WERI-Rb-1 (cell line): ENCODE results near the gene SLC12A7.
A peak's percentile ranks its signal among the peaks of the same experiment; 100 is the strongest.

Experiments used
- DNase-seq: peaks from one replicate; pipeline ENCODE4 v3.0.0-alpha.2; 2020
- H3K27ac ChIP-seq: fragments of 250-450 bp; sonication (Bioruptor Pico); 2 replicates; pipeline ENCODE4 v1.5.1; 2020; ENCODE audit warnings: mild to moderate bottlenecking, moderate library complexity
- H3K27me3 ChIP-seq: fragments of 250-450 bp; sonication (Bioruptor Pico); 2 replicates; pipeline ENCODE4 v1.5.1; 2021; ENCODE audit warnings: mild to moderate bottlenecking, low read depth, moderate library complexity; ENCODE audit not compliant: insufficient read depth, severe bottlenecking
- H3K36me3 ChIP-seq: fragments of 250-450 bp; sonication (Bioruptor Pico); 2 replicates; pipeline ENCODE4 v1.5.1; 2020; ENCODE audit warnings: mild to moderate bottlenecking, moderate library complexity
- H3K4me3 ChIP-seq: 2 replicates; pipeline ENCODE4 v1.5.1; 2011; ENCODE audit warnings: low read depth, mild to moderate bottlenecking, control low read depth, low read length
- H3K9me3 ChIP-seq: fragments of 250-450 bp; sonication (Bioruptor Pico); 2 replicates; pipeline ENCODE4 v1.5.1; 2021; ENCODE audit warnings: mild to moderate bottlenecking, moderate library complexity; ENCODE audit not compliant: severe bottlenecking
- CTCF ChIP-seq: IDR thresholded peaks from 2 replicates; pipeline ENCODE4 v1.5.1; 2011; ENCODE audit warnings: low read depth, mild to moderate bottlenecking, control low read depth, inconsistent platforms, low read length

The SLC12A7 gene

GRCh38 chr5:1016476-1016875 lies 95.4 kb downstream of the SLC12A7 start:
- Histone ChIP-seq H3K36me3 (peaks cover 3% of the 10 kb centered on the region; the same call in 1 of the 2 replicates), H3K27ac (no peak overlapping the region), H3K27me3 (no peaks in the 10 kb centered on the region), H3K4me3 (no peak overlapping the region), H3K9me3 (no peaks in the 10 kb centered on the region)
- DNase-seq, result no peak
- no peak for TF ChIP-seq CTCF

GRCh38 chr5:1016036-1016435 lies 95.8 kb downstream of the SLC12A7 start:
- no peak overlapping the region for H3K27ac ChIP-seq
- TF ChIP-seq CTCF, result no peak
- H3K36me3 ChIP-seq, result peaks cover 3% of the 10 kb centered on the region; the same call in 1 of the 2 replicates
- H3K4me3 ChIP-seq, result no peak overlapping the region
- no peaks in the 10 kb centered on the region for H3K9me3 ChIP-seq
- no peak for DNase-seq
- H3K27me3 ChIP-seq, result no peaks in the 10 kb centered on the region

GRCh38 chr5:1015507-1015906 lies 96.4 kb downstream of the SLC12A7 start:
- no peak overlapping the region for H3K27ac ChIP-seq
- no peaks in the 10 kb centered on the region for H3K9me3 ChIP-seq
- peaks cover 3% of the 10 kb centered on the region; the same call in 1 of the 2 replicates for H3K36me3 ChIP-seq
- no peak for DNase-seq
- H3K4me3 ChIP-seq, result no peak overlapping the region
- TF ChIP-seq CTCF, result no peak
- H3K27me3 ChIP-seq, result no peaks in the 10 kb centered on the region

GRCh38 chr5:1014781-1015221 lies 97.1 kb downstream of the SLC12A7 start:
- no peaks in the 10 kb centered on the region for H3K9me3 ChIP-seq
- peaks cover 3% of the 10 kb centered on the region; the same call in 1 of the 2 replicates for H3K36me3 ChIP-seq
- H3K27ac ChIP-seq, result no peak overlapping the region
- no peak for DNase-seq
- peaks cover 4% of the 10 kb centered on the region for H3K27me3 ChIP-seq
- 0 out of 2 replicates have a peak, but pooled peaks have one; percentile 12 for TF ChIP-seq CTCF
- no peak overlapping the region for H3K4me3 ChIP-seq

GRCh38 chr5:1014346-1014745 lies 97.5 kb downstream of the SLC12A7 start:
- H3K9me3 ChIP-seq, result no peaks in the 10 kb centered on the region
- DNase-seq, result no peak
- H3K4me3 ChIP-seq, result no peak overlapping the region
- TF ChIP-seq CTCF, result no peak
- peaks cover 9% of the 10 kb centered on the region for H3K27me3 ChIP-seq
- no peak overlapping the region for H3K27ac ChIP-seq
- H3K36me3 ChIP-seq, result peaks cover 3% of the 10 kb centered on the region; the same call in 1 of the 2 replicates

GRCh38 chr5:1013948-1014301 lies 97.9 kb downstream of the SLC12A7 start:
- no peak overlapping the region for H3K4me3 ChIP-seq
- H3K27me3 ChIP-seq, result peaks cover 11% of the 10 kb centered on the region
- H3K27ac ChIP-seq, result no peak overlapping the region
- DNase-seq, result no peak
- H3K9me3 ChIP-seq, result no peaks in the 10 kb centered on the region
- peaks cover 3% of the 10 kb centered on the region; the same call in 1 of the 2 replicates for H3K36me3 ChIP-seq
- no peak for TF ChIP-seq CTCF
